ENCODE results near the gene CENPX.
"Not testable (repeated sequence)": the region's sequence is repeated elsewhere in the genome, so short reads cannot be mapped to it uniquely, and the experiment has no call there.

The CENPX gene

DNA sequence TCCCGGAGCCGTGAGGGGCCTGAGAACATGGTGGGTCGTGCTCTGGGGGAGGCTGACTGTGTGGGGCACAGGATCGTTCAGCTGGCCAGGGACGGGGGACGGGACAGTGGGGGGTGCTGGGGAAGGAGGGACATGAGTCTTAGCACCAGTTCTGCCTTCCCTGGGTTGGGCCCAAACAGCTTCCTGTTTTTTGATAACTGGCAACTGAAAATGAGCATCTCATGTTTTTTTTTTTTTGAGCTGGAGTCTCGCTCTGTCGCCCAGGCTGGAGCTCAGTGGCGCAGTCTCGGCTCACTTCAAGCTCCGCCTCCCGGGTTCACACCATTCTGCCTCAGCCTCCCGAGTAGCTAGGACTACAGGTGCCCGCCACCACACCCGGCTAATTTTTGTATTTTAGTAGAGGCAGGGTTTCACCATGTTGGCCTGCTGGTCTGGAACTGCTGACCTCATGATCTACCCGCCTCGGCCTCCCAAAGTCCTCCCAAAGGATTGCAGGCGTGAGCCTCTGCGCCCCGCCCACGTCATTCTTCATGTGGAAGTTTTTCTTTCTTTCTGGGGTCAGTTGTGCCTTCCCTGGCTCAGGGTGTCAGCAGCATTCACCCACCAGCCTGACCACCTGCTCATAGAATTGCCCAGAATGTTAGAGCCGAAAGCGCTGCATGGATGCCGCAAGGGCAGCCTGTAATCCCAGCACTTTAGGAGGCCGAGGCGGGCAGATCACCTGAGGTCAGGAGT, 38.9 kb downstream of the CENPX start:
- no peak overlapping the region for H3K4me3 ChIP-seq
- TF ChIP-seq, protein P1, sequence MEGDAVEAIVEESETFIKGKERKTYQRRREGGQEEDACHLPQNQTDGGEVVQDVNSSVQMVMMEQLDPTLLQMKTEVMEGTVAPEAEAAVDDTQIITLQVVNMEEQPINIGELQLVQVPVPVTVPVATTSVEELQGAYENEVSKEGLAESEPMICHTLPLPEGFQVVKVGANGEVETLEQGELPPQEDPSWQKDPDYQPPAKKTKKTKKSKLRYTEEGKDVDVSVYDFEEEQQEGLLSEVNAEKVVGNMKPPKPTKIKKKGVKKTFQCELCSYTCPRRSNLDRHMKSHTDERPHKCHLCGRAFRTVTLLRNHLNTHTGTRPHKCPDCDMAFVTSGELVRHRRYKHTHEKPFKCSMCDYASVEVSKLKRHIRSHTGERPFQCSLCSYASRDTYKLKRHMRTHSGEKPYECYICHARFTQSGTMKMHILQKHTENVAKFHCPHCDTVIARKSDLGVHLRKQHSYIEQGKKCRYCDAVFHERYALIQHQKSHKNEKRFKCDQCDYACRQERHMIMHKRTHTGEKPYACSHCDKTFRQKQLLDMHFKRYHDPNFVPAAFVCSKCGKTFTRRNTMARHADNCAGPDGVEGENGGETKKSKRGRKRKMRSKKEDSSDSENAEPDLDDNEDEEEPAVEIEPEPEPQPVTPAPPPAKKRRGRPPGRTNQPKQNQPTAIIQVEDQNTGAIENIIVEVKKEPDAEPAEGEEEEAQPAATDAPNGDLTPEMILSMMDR (IDR thresholded peaks at IDR 0.05) = no peak
- H3K27ac ChIP-seq = no peak overlapping the region
- DNase-seq (ENCODE audit: low spot score) = no peak

DNA sequence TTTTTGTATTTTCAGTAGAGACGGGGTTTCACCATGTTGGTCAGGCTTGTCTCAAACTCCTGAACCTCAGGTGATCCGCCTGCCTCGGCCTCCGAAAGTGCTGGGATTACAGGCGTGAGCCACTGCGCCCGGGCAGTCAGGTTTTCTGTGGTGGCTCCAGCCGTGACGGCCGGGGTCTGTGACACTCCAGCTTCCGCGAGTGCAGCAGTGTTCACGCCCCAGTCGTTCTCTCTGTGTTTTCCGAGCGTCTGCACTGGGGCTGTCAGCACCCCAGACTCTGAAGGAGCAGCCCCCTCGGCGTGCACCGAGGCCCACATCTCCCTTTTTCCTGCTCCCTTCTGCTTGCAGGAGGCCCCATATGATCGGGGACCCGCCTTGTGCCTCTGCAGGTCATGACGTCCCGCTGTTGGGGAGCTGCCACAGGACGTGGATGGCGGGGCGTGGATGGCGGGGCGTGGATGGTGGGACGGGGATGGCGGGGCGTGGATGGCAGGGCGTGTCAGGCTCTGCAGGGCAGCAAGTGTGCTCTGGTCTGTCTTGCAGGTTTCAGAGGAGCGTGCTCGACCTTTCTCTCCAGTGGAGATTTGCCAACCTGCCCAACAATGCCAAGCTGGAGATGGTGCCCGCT, 39.6 kb downstream of the CENPX start:
- Histone ChIP-seq H3K27ac (no peak overlapping the region), H3K4me3 (no peak overlapping the region)
- TF ChIP-seq, protein P1 (IDR thresholded peaks at IDR 0.05) = no peak
- no peak for DNase-seq (ENCODE audit: low spot score)

DNA sequence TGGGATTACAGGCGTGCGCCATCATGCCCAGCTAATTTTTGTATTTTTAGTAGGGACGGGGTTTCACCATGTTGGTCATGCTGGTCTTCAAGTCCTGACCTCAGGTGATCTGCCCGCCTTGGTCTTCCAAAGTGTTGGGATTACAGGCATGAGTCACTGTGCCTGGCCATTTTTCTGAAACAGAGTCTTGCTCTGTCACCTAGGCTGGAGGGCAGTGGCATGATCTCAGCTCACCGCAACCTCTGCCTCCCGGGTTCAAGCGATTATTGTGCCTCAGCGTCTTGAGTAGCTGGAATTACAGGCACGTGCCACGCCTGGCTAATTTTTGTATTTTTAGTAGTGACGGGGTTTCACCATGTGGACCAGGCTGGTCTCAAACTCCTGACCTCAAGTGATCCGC, 41.2 kb downstream of the CENPX start:
- H3K4me3 ChIP-seq; DNase-seq (ENCODE audit: low spot score); H3K27ac ChIP-seq: not testable (repeated sequence)

DNA sequence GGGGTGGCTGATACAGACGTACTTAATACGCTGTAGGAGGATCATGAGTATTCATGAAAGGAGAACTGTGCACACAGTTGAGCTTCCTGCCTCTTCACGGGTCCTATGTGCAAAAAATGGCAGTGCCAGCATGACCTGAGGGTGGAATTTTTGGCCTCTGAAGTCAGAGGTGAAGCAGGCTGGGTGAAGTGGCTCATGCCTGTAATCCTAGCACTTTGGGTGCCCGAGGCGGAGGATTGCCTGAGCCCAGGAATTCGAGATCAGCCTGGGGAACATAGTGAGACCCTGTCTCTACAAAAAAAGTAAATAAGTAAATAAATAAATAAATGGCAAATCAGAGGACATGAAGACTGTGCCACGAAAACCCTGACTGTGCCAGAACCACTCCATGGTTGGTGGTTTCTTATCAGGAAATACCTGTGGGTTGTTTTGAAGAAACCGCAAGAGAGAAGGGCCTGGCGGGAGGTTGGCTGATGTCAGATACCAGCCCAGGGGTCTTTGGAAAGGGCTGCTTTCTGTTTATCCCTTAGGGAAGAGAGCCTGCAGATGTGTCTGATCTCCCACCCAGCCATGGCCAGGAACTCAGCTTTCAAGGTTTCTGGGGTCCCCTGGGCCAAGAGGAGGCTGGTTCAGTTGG, 41.9 kb downstream of the CENPX start:
- TF ChIP-seq, protein P1 (IDR thresholded peaks at IDR 0.05) = no peak
- Histone ChIP-seq H3K4me3 (no peak overlapping the region), H3K27ac (no peak overlapping the region)
- DNase-seq (ENCODE audit: low spot score) = no peak

DNA sequence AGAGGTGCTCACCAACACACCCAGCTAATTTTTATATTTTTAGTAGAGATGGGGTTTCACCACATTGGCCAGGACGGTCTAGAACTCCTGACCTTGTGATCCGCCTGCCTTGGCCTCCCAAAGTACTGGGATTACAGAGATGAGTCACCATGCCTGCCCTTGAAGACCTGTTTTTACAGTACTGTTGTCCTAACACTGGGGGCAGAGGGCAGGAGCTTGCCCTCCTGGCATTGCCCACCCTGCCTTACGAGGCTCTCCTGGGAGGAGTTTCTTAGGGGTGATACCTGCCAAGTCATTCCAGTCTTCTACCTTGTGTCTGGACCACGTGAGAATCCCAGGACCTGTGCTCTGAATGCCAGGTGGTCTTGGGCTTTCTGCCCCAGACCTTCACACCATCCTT, 42.6 kb downstream of the CENPX start:
- TF ChIP-seq, protein P1 (IDR thresholded peaks at IDR 0.05) = no peak
- H3K4me3 ChIP-seq = no peak overlapping the region
- DNase-seq (ENCODE audit: low spot score) = no peak
- no peak overlapping the region for H3K27ac ChIP-seq

DNA sequence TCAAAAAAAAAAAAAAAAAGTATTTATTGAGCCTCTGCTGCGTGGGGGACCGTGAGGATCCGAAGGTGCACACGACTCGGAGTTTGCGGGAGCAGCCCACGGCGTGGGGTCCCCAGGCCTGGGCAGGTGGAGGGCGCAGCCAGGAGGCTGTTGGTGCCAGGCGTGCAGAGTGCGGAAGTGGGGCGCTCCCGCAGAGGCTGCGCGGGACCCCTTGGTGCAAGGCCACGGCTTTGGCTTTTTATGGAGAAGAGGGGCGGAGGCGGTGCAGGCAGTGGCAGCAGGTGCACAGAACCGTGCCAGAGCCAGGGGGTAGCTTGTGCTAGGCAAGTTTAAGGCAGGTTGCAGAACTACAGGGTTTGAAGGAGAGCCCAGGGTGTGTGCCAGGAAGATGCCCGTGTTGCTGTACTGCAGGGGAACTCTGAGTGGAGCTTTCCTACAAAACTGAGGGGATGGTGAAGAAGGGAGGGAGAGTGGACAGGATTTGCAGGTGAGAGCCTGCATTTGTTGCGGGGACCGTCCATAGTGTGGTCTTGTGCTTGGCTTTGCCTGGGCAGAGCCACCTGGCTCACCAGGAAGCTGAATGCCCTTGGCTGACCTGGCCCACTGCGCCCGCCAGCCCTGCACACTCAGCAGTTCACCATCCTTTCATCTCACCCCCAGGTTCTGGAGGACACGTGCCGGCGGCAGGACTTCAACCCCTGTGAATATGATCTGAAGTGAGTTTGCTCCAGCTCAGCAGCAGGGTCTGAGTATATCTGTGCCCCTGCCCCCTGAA, 44.0 kb downstream of the CENPX start:
- Histone ChIP-seq H3K4me3 (peak overlapping the region; percentile 79), H3K27ac (no peak overlapping the region)
- DNase-seq (ENCODE audit: low spot score) = no peak
- TF ChIP-seq, protein P1 (IDR thresholded peaks at IDR 0.05) = no peak

DNA sequence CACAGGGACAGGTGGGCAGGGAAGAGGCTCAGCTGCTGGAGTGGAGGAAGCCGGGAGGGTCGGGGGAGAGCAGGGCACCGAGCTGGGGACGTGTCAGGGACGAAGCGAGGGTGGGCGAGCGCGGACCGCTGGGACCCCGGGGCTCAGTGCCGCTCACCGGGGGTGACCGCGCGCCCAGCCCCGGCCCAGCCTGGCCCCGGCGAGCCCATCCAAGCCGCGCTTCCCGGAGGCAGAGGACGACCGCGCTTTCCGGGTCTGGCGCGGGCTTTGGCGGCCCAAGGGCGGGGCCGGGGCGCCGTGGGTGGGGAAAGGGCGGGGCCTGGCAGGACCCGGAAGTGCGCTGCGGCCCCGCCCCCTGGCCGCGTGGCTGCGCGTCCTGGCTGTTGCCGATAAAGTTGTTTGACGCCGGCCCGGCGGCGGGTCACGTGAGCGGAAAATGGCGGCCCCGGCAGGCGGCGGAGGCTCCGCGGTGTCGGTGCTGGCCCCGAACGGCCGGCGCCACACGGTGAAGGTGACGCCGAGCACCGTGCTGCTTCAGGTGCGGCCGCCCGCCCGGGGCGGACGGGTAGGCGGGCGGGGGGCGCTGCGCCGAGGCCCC, 45.4 kb downstream of the CENPX start, which contains the start of gene ASPSCR1:
ASPSCR1 (plus strand) TSS at position 419 of the 598 bp plus-strand sequence; CDS start at position 437, 18 bp downstream.
- TF ChIP-seq, protein P1 (IDR thresholded peaks at IDR 0.05) = no peak
- DNase-seq (ENCODE audit: low spot score) = peak; percentile 92
- H3K27ac ChIP-seq = peak within 1 kb of the TSS; percentile 81 to 88

More for the DNA sequence above, 45.4 kb downstream of the CENPX start, which contains the start of gene ASPSCR1:
- H3K4me3 ChIP-seq = peak within 1 kb of the TSS; percentile 79

Data from coronary artery (tissue), 2 donors.